GM12878 (cell line): ENCODE results near the gene DDX4. TPM values are rescaled to one million over a fixed set of nuclear protein-coding genes. Genes with fewer than 3 reads are reported as not detected.
A peak's percentile ranks its signal among the peaks of the same experiment; 100 is the strongest.

Experiments
- ATAC-seq: fragments of 200-7000 bp; cut with Tn5 transposase; 3 replicates; pipeline ENCODE4 v1.9.1; 2020; ENCODE audit warnings: mild to moderate bottlenecking, moderate library complexity
- BruUV-seq: library from RNA; stranded (reverse); fragments of 400-500 nt; replicated peaks from 2 replicates; lab custom pipeline; 2021; lab: Mats Ljungman, UMichigan
- CTCF ChIA-PET: fragments of 300-600 bp; sonication (Branson Sonifier 250); formaldehyde crosslinking; extraction: SDS; loops from one replicate; lab custom pipeline; 2021; ENCODE audit warnings: inconsistent platforms; lab: Yijun Ruan, JAX
- POLR2A ChIA-PET: fragments of 350-600 bp; formaldehyde crosslinking; extraction: SDS; loops from one replicate; lab custom pipeline; 2021; ENCODE audit warnings: inconsistent platforms; lab: Charles Lee
- RAD21 ChIA-PET: fragments of 300-600 bp; sonication (Branson Sonifier 250); formaldehyde crosslinking; loops from one replicate; lab custom pipeline; 2023; ENCODE audit warnings: antibody characterized with exemption; ENCODE audit not compliant: unreplicated experiment; lab: Charles Lee
- SMC1A ChIA-PET: fragments of 300-600 bp; sonication (Branson Sonifier 250); formaldehyde crosslinking; loops from one replicate; lab custom pipeline; 2023; ENCODE audit not compliant: unreplicated experiment, uncharacterized antibody; lab: Charles Lee
- DNase-seq: peaks from one replicate; pipeline ENCODE4 v3.0.0-alpha.2; 2011; ENCODE audit warnings: low read depth, low spot score
- FAIRE-seq: peaks from 3 replicates; lab custom pipeline; 2011; peaks lifted over from hg19 to GRCh38; lab: Jason Lieb, UNC
- H2AFZ ChIP-seq: 2 replicates; pipeline ENCODE4 v1.6.0; 2011; ENCODE audit warnings: low read depth, low read length, control low read depth; ENCODE audit not compliant: control insufficient read depth
- H3K27ac ChIP-seq: 2 replicates; pipeline ENCODE4 v1.5.1; 2011; ENCODE audit warnings: control low read depth; ENCODE audit not compliant: control insufficient read depth, insufficient read depth
- H3K27me3 ChIP-seq, 2 experiments: replicated peaks in 1 of 2; 2 replicates each; pipeline versions ENCODE4 v1.6.0 to v1.6.1; 2011; ENCODE audit warnings: low read length in 1 of 2; ENCODE audit not compliant: control insufficient read depth in 2 of 2, insufficient read depth in 2 of 2
- H3K36me3 ChIP-seq, 2 experiments: 2 replicates each; pipeline ENCODE4 v1.5.1; 2011; ENCODE audit warnings: low read length in 1 of 2; ENCODE audit not compliant: control insufficient read depth in 2 of 2, insufficient read depth in 2 of 2
- H3K4me1 ChIP-seq: 2 replicates; pipeline ENCODE4 v1.6.1; 2011; ENCODE audit warnings: mild to moderate bottlenecking, low read length, moderate library complexity, mixed read lengths; ENCODE audit not compliant: control insufficient read depth, insufficient read depth
- H3K4me2 ChIP-seq: 2 replicates; pipeline ENCODE4 v1.6.0; 2011; ENCODE audit warnings: control low read depth; ENCODE audit not compliant: control insufficient read depth, insufficient read depth
- H3K4me3 ChIP-seq: fragments of 200-600 bp; sonication (generic); 2 replicates; pipeline ENCODE4 v1.5.1; 2016
- H3K79me2 ChIP-seq: 2 replicates; pipeline ENCODE4 v1.6.0; 2011; ENCODE audit warnings: low read length; ENCODE audit not compliant: control insufficient read depth, insufficient read depth
- H3K9ac ChIP-seq: 2 replicates; pipeline ENCODE4 v1.8.0; 2011; ENCODE audit warnings: low read length, control low read depth, mixed read lengths; ENCODE audit not compliant: control insufficient read depth, insufficient read depth
- H3K9me3 ChIP-seq: replicated peaks from 3 replicates; pipeline ENCODE4 v1.5.1; 2011; ENCODE audit warnings: mild to moderate bottlenecking, low read length; ENCODE audit not compliant: control insufficient read depth, insufficient read depth
- H4K20me1 ChIP-seq: 2 replicates; pipeline ENCODE4 v1.6.0; 2011; ENCODE audit not compliant: control insufficient read depth, insufficient read depth
- CBFB ChIP-seq: IDR thresholded peaks from 2 replicates; pipeline ENCODE4 v1.6.1; 2016; ENCODE audit warnings: antibody characterized with exemption, low read depth
- IKZF2 ChIP-seq, 2 experiments: fragments of 450-650 bp; IDR thresholded peaks; 2 replicates each; pipeline ENCODE4 v1.6.1; 2017; ENCODE audit warnings: mild to moderate bottlenecking in 2 of 2, moderate library complexity in 2 of 2
- RAD51 ChIP-seq: fragments of 450-650 bp; IDR thresholded peaks from 2 replicates; pipeline ENCODE4 v1.6.1; 2016; ENCODE audit warnings: moderate library complexity, mild to moderate bottlenecking, inconsistent platforms
- RFX5 ChIP-seq: IDR thresholded peaks from 2 replicates; pipeline ENCODE4 v1.6.1; 2011; ENCODE audit warnings: low read depth, low read length, improper control_type of control experiment
- WGBS: methylation state at CpG from one replicate; pipeline ENCODE4 v1.1.6; 2016; ENCODE audit warnings: low lambda C conversion rate; ENCODE audit not compliant: insufficient replicate concordance, insufficient coverage; ENCODE audit errors: missing lambda C conversion rate; 5-methylcytosine and 5-hydroxymethylcytosine counted together
- in situ Hi-C: fragments of 300-500 bp; cut with MboI; formaldehyde crosslinking; loops from 9 replicates; pipeline ENCODE4 v1.14.3; 2018; ENCODE audit warnings: mixed read lengths
- intact Hi-C: fragments of 100-400 bp; cut with micrococcal nuclease; formaldehyde crosslinking; loops from one replicate; pipeline ENCODE4 v1.14.2; 2022; ENCODE audit not compliant: unreplicated experiment
- polyA plus RNA-seq, 11 experiments: library from polyadenylated mRNA; depleted of rRNA in 4 of 11; unstranded in 6 of 11; stranded (reverse) in 5 of 11; fragments of >200 nt; fragmentation: Nextera tagmentation in 4 of 11; fragmentation: Illumina TruSeq in 1 of 11; extraction: Ambion mirVana in 4 of 11; extraction: Trizol in 1 of 11; gene quantifications; 1 replicate in 1 of 11; 2 replicates in 10 of 11; pipeline versions ENCODE4 v1.2.1 to v1.2.3, GENCODE V29; 2011 to 2016; ENCODE audit warnings: inconsistent platforms in 2 of 11, missing spikeins in 2 of 11, low read depth in 1 of 11
- total RNA-seq, 4 experiments: library from RNA; depleted of rRNA in 3 of 4; stranded (reverse); fragments of >200 nt in 3 of 4; fragmentation: Illumina TruSeq in 1 of 4; extraction: Trizol in 1 of 4; gene quantifications; 2 replicates each; pipeline versions ENCODE4 v1.2.1 to v1.2.3, GENCODE V29; 2013 to 2021

The DDX4 gene
- total and polyA plus RNA-seq, 10 of the 15 experiments (the other 5 are each of a cell fraction or from before 2014, with no cell fraction given), result 0.05 to 0.36 (median 0.09) TPM; not detected in 4

GRCh38 chr5:55836191-55836590 lies 98.3 kb downstream of the DDX4 start:
- intact Hi-C loops (no loop called here), in situ Hi-C loops (no loop called here)
- H3K9me3 ChIP-seq, result no peaks in the 10 kb centered on the region; the same call in 2 of the 3 replicates
- no peaks in the 10 kb centered on the region for H3K27me3 ChIP-seq
- H3K36me3 ChIP-seq, result no peaks in the 10 kb centered on the region
- H3K4me3 ChIP-seq, result no peak overlapping the region
- H3K27ac ChIP-seq, result no peak overlapping the region
- no peak for ATAC-seq
- whole genome bisulfite sequencing, result 0% methylated on average over 1 of the region's 1 CpG
- no TSS peak for BruUV-seq
- no peak for TF ChIP-seq IKZF2 (IDR thresholded peaks at IDR 0.05)
- TF ChIP-seq RFX5, result no peak
- RAD21 ChIA-PET, result no interaction called here
- no peaks in the 10 kb centered on the region for H3K79me2 ChIP-seq
- H4K20me1 ChIP-seq, result no peaks in the 10 kb centered on the region
- FAIRE-seq, result no peak
- POLR2A ChIA-PET, result no interaction called here
- H3K4me1 ChIP-seq, result no peaks in the 10 kb centered on the region
- no peak overlapping the region for H3K9ac ChIP-seq
- no peak overlapping the region for H2AFZ ChIP-seq
- H3K4me2 ChIP-seq, result no peak overlapping the region
- CTCF ChIA-PET, result no interaction called here
- DNase-seq, result no peak
- SMC1A ChIA-PET, result interaction anchor here (2.0 kb wide), 1 partner anchor 10 kb away, joined by 4 read pairs; no protein-coding TSS in a partner anchor

- no peak overlapping the region for H3K4me2 ChIP-seq
- FAIRE-seq (no peak), DNase-seq (no peak), ATAC-seq (no peak)
- no TSS peak for BruUV-seq
- H3K79me2 ChIP-seq, result no peaks in the 10 kb centered on the region
- WGBS, result 15% methylated on average over 2 of the region's 2 CpGs
- TF ChIP-seq CBFB (no peak), RAD51 (peak; percentile 24; the same call in 1 of the 2 replicates)
- in situ Hi-C loops (no loop called here), intact Hi-C loops (no loop called here)
- H3K9ac ChIP-seq, result no peak overlapping the region
- no peak overlapping the region for H3K4me3 ChIP-seq
- H3K27ac ChIP-seq, result no peak overlapping the region
- H3K9me3 ChIP-seq, result no peaks in the 10 kb centered on the region; the same call in 2 of the 3 replicates
- H3K4me1 ChIP-seq, result no peaks in the 10 kb centered on the region
- RAD21 ChIA-PET, result no interaction called here
- H2AFZ ChIP-seq, result no peak overlapping the region
- no peaks in the 10 kb centered on the region for H3K27me3 ChIP-seq
- POLR2A ChIA-PET, result no interaction called here
- CTCF ChIA-PET, result no interaction called here
- H4K20me1 ChIP-seq, result no peaks in the 10 kb centered on the region
- no peaks in the 10 kb centered on the region for H3K36me3 ChIP-seq
- SMC1A ChIA-PET, result no interaction called here
Measured at GRCh38 chr5:55841976-55842375, 104.1 kb downstream of the DDX4 start.
